A549 (cell line): Measurements from ENCODE around the gene GNE. TPM values are rescaled to one million over a fixed set of nuclear protein-coding genes. Genes with fewer than 3 reads are reported as not detected.
"Not testable (repeated sequence)": the region's sequence is repeated elsewhere in the genome, so short reads cannot be mapped to it uniquely, and the experiment has no call there.

Experiments used
- ATAC-seq, 2 experiments: fragments of 200-7000 bp in 1 of 2; fragments of >200 bp in 1 of 2; cut with Nextera tagmentation in 1 of 2; cut with Tn5 transposase in 1 of 2; 3 replicates each; pipeline versions ENCODE4 v1.8.0 to v1.9.1; 2018 to 2020; ENCODE audit warnings: mild to moderate bottlenecking in 1 of 2, moderate library complexity in 1 of 2
- CTCF ChIA-PET: fragments of 300-600 bp; sonication (Branson Sonifier 250); formaldehyde crosslinking; extraction: SDS; loops from one replicate; lab custom pipeline; 2021; ENCODE audit warnings: antibody characterized with exemption, inconsistent platforms; lab: Yijun Ruan, JAX
- POLR2A ChIA-PET: fragments of 350-600 bp; formaldehyde crosslinking; extraction: SDS; loops from one replicate; lab custom pipeline; 2021; ENCODE audit warnings: antibody characterized with exemption, inconsistent platforms; lab: Yijun Ruan, JAX
- DNase-seq, 2 experiments: peaks; one replicate each; pipeline versions ENCODE4 v3.0.0 to v3.0.0-alpha.2; 2011 to 2016; ENCODE audit warnings: low read depth in 1 of 2, low spot score in 1 of 2
- FAIRE-seq: peaks from 2 replicates; lab custom pipeline; 2011; peaks lifted over from hg19 to GRCh38; lab: Jason Lieb, UNC
- H3K27ac ChIP-seq, 2 experiments: fragments of >200 bp; sonication (Bioruptor Twin); formaldehyde crosslinking; 3 replicates each; pipeline ENCODE4 v1.5.1; 2016 to 2017
- H3K4me1 ChIP-seq: fragments of >200 bp; sonication (Bioruptor Twin); formaldehyde crosslinking; 3 replicates; pipeline ENCODE4 v1.6.1; 2016
- H3K4me2 ChIP-seq: fragments of >200 bp; sonication (Bioruptor Twin); formaldehyde crosslinking; 3 replicates; pipeline ENCODE4 v1.6.1; 2016
- H3K4me3 ChIP-seq: fragments of >200 bp; sonication (Bioruptor Twin); formaldehyde crosslinking; 3 replicates; pipeline ENCODE4 v1.5.1; 2016
- H3K9me3 ChIP-seq: fragments of >200 bp; sonication (Bioruptor Twin); formaldehyde crosslinking; 3 replicates; pipeline ENCODE4 v1.6.1; 2016
- CBX8 ChIP-seq: fragments of 200-600 bp; sonication (generic); IDR thresholded peaks from 2 replicates; pipeline ENCODE4 v1.6.1; 2016
- CHD2 ChIP-seq: fragments of 150-350 bp; IDR thresholded peaks from 2 replicates; pipeline ENCODE4 v1.6.1; 2014; ENCODE audit warnings: low read length; ENCODE audit not compliant: partially characterized antibody
- CHD4 ChIP-seq: fragments of 200-600 bp; sonication (generic); IDR thresholded peaks from 2 replicates; pipeline ENCODE4 v1.6.1; 2016; ENCODE audit warnings: antibody characterized with exemption, mild to moderate bottlenecking, borderline replicate concordance
- EHF ChIP-seq: fragments of 250-450 bp; sonication (Bioruptor Pico); IDR thresholded peaks from 2 replicates; pipeline ENCODE4 v1.5.0; 2020; ENCODE audit warnings: mild to moderate bottlenecking
- FOXS1 ChIP-seq: fragments of 250-450 bp; sonication (Bioruptor Pico); IDR thresholded peaks from 2 replicates; pipeline ENCODE4 v1.5.0; 2020; ENCODE audit warnings: mild to moderate bottlenecking, moderate library complexity
- GATA3 ChIP-seq: IDR thresholded peaks from 2 replicates; pipeline ENCODE4 v1.6.1; 2012; ENCODE audit warnings: borderline replicate concordance
- HEYL ChIP-seq: fragments of 250-450 bp; sonication (Bioruptor Pico); IDR thresholded peaks from 2 replicates; pipeline ENCODE4 v1.8.0; 2021; ENCODE audit warnings: mild to moderate bottlenecking, moderate library complexity
- HMGXB4 ChIP-seq: fragments of 250-450 bp; sonication (Bioruptor Pico); IDR thresholded peaks from 2 replicates; pipeline ENCODE4 v1.5.0; 2021; ENCODE audit warnings: mild to moderate bottlenecking, moderate library complexity, borderline replicate concordance
- MAFK ChIP-seq: fragments of 450-650 bp; IDR thresholded peaks from 2 replicates; pipeline ENCODE4 v1.6.1; 2014; ENCODE audit not compliant: partially characterized antibody
- NFE2L2 ChIP-seq: fragments of 150-350 bp; conservative IDR thresholded peaks from 2 replicates; pipeline ENCODE4 v1.6.1; 2014; ENCODE audit warnings: low read length
- NPAS2 ChIP-seq: fragments of 250-450 bp; sonication (Bioruptor Pico); IDR thresholded peaks from 2 replicates; pipeline ENCODE4 v1.8.0; 2022; ENCODE audit warnings: mild to moderate bottlenecking, moderate library complexity, borderline replicate concordance
- NR3C1 ChIP-seq: fragments of >200 bp; sonication (Bioruptor Twin); formaldehyde crosslinking; IDR thresholded peaks from 3 replicates; pipeline ENCODE4 v1.6.1; 2017
- PBX3 ChIP-seq: IDR thresholded peaks from 2 replicates; pipeline ENCODE4 v1.6.1; 2012
- PHF8 ChIP-seq: fragments of 200-600 bp; sonication (generic); IDR thresholded peaks from 2 replicates; pipeline ENCODE4 v1.6.1; 2016; ENCODE audit warnings: low read depth, mild to moderate bottlenecking, antibody characterized with exemption, moderate library complexity, borderline replicate concordance
- RAD21 ChIP-seq, 2 experiments: fragments of >200 bp in 1 of 2; sonication (Bioruptor Twin) in 1 of 2; formaldehyde crosslinking in 1 of 2; IDR thresholded peaks in 1 of 2; conservative IDR thresholded peaks in 1 of 2; 2 replicates in 1 of 2; 3 replicates in 1 of 2; pipeline ENCODE4 v1.6.1; 2012 to 2018; ENCODE audit warnings: inconsistent platforms in 1 of 2
- RNF2 ChIP-seq: fragments of 200-600 bp; sonication (generic); IDR thresholded peaks from 2 replicates; pipeline ENCODE4 v1.6.1; 2016; ENCODE audit warnings: low read depth, mild to moderate bottlenecking, antibody characterized with exemption, moderate library complexity, borderline replicate concordance
- TP53 ChIP-seq: fragments of 250-450 bp; sonication (Bioruptor Pico); IDR thresholded peaks from 2 replicates; pipeline ENCODE4 v1.5.0; 2021; ENCODE audit warnings: mild to moderate bottlenecking, moderate library complexity
- ZC3H11A ChIP-seq: fragments of 450-650 bp; IDR thresholded peaks from 2 replicates; pipeline ENCODE4 v1.6.1; 2014; ENCODE audit warnings: antibody characterized with exemption, mild to moderate bottlenecking
- ZFP36 ChIP-seq: fragments of 450-650 bp; IDR thresholded peaks from 2 replicates; pipeline ENCODE4 v1.6.1; 2014; ENCODE audit warnings: borderline replicate concordance; ENCODE audit not compliant: partially characterized antibody
- ZSCAN20 ChIP-seq: fragments of 250-450 bp; sonication (Bioruptor Pico); IDR thresholded peaks from 2 replicates; pipeline ENCODE4 v1.8.0; 2022; ENCODE audit warnings: mild to moderate bottlenecking, moderate library complexity
- WGBS: methylation state at CpG from one replicate; pipeline ENCODE4 v1.1.6; 2017; ENCODE audit errors: missing lambda C conversion rate; 5-methylcytosine and 5-hydroxymethylcytosine counted together
- polyA plus RNA-seq, 4 experiments: library from polyadenylated mRNA; depleted of rRNA in 3 of 4; stranded (reverse); fragments of >200 nt; fragmentation: RNase III in 1 of 4; extraction: RNeasy Plus Mini Kit Qiagen cat#74134 plus additional on column Dnase treatment in 1 of 4; gene quantifications; 2 replicates in 3 of 4; 3 replicates in 1 of 4; pipeline ENCODE4 v1.2.3, GENCODE V29; 2011 to 2017

The GNE gene
- polyA plus RNA-seq, 2 of the 4 experiments (the other 2 are of a cell fraction) = 23.0 to 32.9 TPM

- ATAC-seq, DNase-seq, H3K4me2 ChIP-seq, H3K27ac ChIP-seq, POLR2A ChIA-PET, H3K9me3 ChIP-seq, H3K4me1 ChIP-seq, H3K4me3 ChIP-seq, FAIRE-seq: not testable (repeated sequence)
- CTCF ChIA-PET = interaction anchor here (1.2 to 1.8 kb wide), 2 partner anchors 10 to 13 kb away, joined by 3 to 4 read pairs; no protein-coding TSS in a partner anchor
- WGBS = 44% methylated on average over 6 of the region's 6 CpGs
Observed at GRCh38 chr9:36180243-36180642, 78.0 kb downstream of the GNE start.

DNA sequence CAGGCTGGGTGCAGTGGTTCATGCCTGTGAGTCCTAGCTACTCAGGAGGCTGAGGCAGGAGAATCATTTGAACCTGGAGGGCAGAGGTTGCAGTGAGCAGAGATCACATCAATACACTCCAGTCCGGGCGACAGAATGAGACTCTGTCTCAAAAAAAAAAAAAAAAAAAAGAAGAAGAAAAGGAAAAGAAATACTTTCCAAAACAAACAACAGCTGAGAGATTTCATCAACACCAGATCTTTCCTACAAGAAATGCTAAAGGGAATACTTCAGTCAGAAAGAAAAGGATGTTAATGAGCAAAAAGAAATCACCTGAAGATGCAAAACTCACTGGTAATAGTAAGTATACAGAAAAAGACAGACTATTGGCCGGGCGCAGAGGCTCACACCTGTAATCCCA lies 80.7 kb downstream of the GNE start:
- CTCF ChIA-PET = interaction anchor here (0.8 to 3.1 kb wide), 9 partner anchors 10 to 223 kb away, joined by 3 to 30 read pairs (median 4); partner anchors contain the start of genes CCIN and CLTA

GRCh38 chr9:36176496-36176895 lies 81.8 kb downstream of the GNE start:
- FAIRE-seq, H3K4me1 ChIP-seq, H3K27ac ChIP-seq, POLR2A ChIA-PET, H3K9me3 ChIP-seq, ATAC-seq, H3K4me3 ChIP-seq, DNase-seq, H3K4me2 ChIP-seq: not testable (repeated sequence)
- WGBS = 88% methylated on average over 10 of the region's 10 CpGs
- CTCF ChIA-PET = interaction anchor here (1.1 to 3.1 kb wide), 5 partner anchors 9 to 231 kb away, joined by 3 to 30 read pairs (median 5); partner anchors contain the start of gene CCIN

More for the DNA sequence above, 80.7 kb downstream of the GNE start:
- no peak overlapping the region for H3K4me2 ChIP-seq
- POLR2A ChIA-PET = interaction anchor here (0.7 to 2.2 kb wide), 2 partner anchors 13 to 17 kb away, joined by 9 read pairs; partner anchors contain the start of gene CLTA
- no peak overlapping the region for H3K4me3 ChIP-seq
- H3K9me3 ChIP-seq = 0 out of 3 replicates have a peak, but pooled peaks cover 3% of the 10 kb centered on the region
- 92% methylated on average over 4 of the region's 4 CpGs for WGBS
- FAIRE-seq = no peak
- no peak for DNase-seq
- TF ChIP-seq TP53 (CRISPR knock-in tag) = no peak
- no peak for TF ChIP-seq EHF
- TF ChIP-seq NR3C1 = no peak
- TF ChIP-seq ZFP36 = no peak
- TF ChIP-seq CBX8 = no peak
- TF ChIP-seq CHD2 = no peak
- no peak for TF ChIP-seq NFE2L2
- TF ChIP-seq ZSCAN20 (CRISPR knock-in tag) = no peak
- no peak for TF ChIP-seq PBX3
- no peak for TF ChIP-seq CHD4
- TF ChIP-seq ZC3H11A = no peak
- no peak for TF ChIP-seq HMGXB4
- TF ChIP-seq FOXS1 = no peak
- no peak for TF ChIP-seq NPAS2 (CRISPR knock-in tag)
- TF ChIP-seq MAFK = no peak
- TF ChIP-seq GATA3 = no peak
- no peak for TF ChIP-seq PHF8
- TF ChIP-seq RAD21 (conservative IDR thresholded peaks at IDR 0.05 in 1 of 2, IDR thresholded peaks at IDR 0.05 in 1 of 2) = no peak
- no peak for TF ChIP-seq RNF2
- TF ChIP-seq HEYL = no peak
- TF ChIP-seq, all 56 proteins: peak for 0
- ATAC-seq = no peak
- no peak overlapping the region for H3K27ac ChIP-seq
- H3K4me1 ChIP-seq = no peaks in the 10 kb centered on the region

GRCh38 chr9:36175209-36175608 lies 83.0 kb downstream of the GNE start:
- POLR2A ChIA-PET = not testable (repeated sequence)

More at GRCh38 chr9:36175209-36175608, 83.0 kb downstream of the GNE start:
- not testable (repeated sequence) for H3K4me3 ChIP-seq, ATAC-seq, H3K4me2 ChIP-seq, H3K27ac ChIP-seq, DNase-seq, FAIRE-seq, H3K9me3 ChIP-seq, H3K4me1 ChIP-seq
- WGBS = 69% methylated on average over 3 of the region's 3 CpGs
- CTCF ChIA-PET = interaction anchor here (1.2 to 5.5 kb wide), 3 partner anchors 15 to 167 kb away, joined by 4 to 28 read pairs (median 5); partner anchors contain the start of gene CLTA
